ENCODE results near the gene RANBP17.

The RANBP17 gene

GRCh38 chr5:170885256-170885655 is 23.4 kb downstream of the RANBP17 start:
- TF ChIP-seq CTCF (IDR thresholded peaks at IDR 0.05; ENCODE audit: insufficient read depth, low read length) (no peak), GABPA (IDR thresholded peaks at IDR 0.05; ENCODE audit: low read depth) (no peak), REST (IDR thresholded peaks at IDR 0.05; ENCODE audit: insufficient replicate concordance, low read depth) (no peak), SPI1 (IDR thresholded peaks at IDR 0.05; ENCODE audit: borderline replicate concordance, low read depth) (no peak), POLR2AphosphoS5 (IDR thresholded peaks at IDR 0.05; ENCODE audit: low read depth) (no peak)
- no peaks in the 10 kb centered on the region for H3K27me3 ChIP-seq (ENCODE audit: insufficient read depth, poor library complexity, severe bottlenecking)
- no peak overlapping the region for H3K27ac ChIP-seq (replicated peaks)
- H3K4me3 ChIP-seq (replicated peaks; ENCODE audit: insufficient read depth, low read length): no peak overlapping the region
- DNase-seq (ENCODE audit: low read depth in 1 of 2, low spot score in 1 of 2): no peak

GRCh38 chr5:170885809-170886208 is 24.0 kb downstream of the RANBP17 start:
- no peak for DNase-seq (ENCODE audit: low read depth in 1 of 2, low spot score in 1 of 2)
- Histone ChIP-seq H3K27me3 (ENCODE audit: insufficient read depth, poor library complexity, severe bottlenecking) (no peaks in the 10 kb centered on the region), H3K27ac (replicated peaks) (no peak overlapping the region), H3K4me3 (replicated peaks; ENCODE audit: insufficient read depth, low read length) (no peak overlapping the region)
- no peak for TF ChIP-seq POLR2AphosphoS5 (IDR thresholded peaks at IDR 0.05; ENCODE audit: low read depth)
- no peak for TF ChIP-seq SPI1 (IDR thresholded peaks at IDR 0.05; ENCODE audit: borderline replicate concordance, low read depth)
- no peak for TF ChIP-seq GABPA (IDR thresholded peaks at IDR 0.05; ENCODE audit: low read depth)
- TF ChIP-seq REST (IDR thresholded peaks at IDR 0.05; ENCODE audit: insufficient replicate concordance, low read depth): no peak
- no peak for TF ChIP-seq CTCF (IDR thresholded peaks at IDR 0.05; ENCODE audit: insufficient read depth, low read length)

- no peak for DNase-seq (ENCODE audit: low read depth in 1 of 2, low spot score in 1 of 2)
- TF ChIP-seq POLR2AphosphoS5 (IDR thresholded peaks at IDR 0.05; ENCODE audit: low read depth): no peak
- no peak for TF ChIP-seq GABPA (IDR thresholded peaks at IDR 0.05; ENCODE audit: low read depth)
- no peak for TF ChIP-seq CTCF (IDR thresholded peaks at IDR 0.05; ENCODE audit: insufficient read depth, low read length)
- no peak for TF ChIP-seq REST (IDR thresholded peaks at IDR 0.05; ENCODE audit: insufficient replicate concordance, low read depth)
- no peak for TF ChIP-seq SPI1 (IDR thresholded peaks at IDR 0.05; ENCODE audit: borderline replicate concordance, low read depth)
- Histone ChIP-seq H3K27ac (replicated peaks) (no peak overlapping the region), H3K4me3 (replicated peaks; ENCODE audit: insufficient read depth, low read length) (no peak overlapping the region), H3K27me3 (ENCODE audit: insufficient read depth, poor library complexity, severe bottlenecking) (no peaks in the 10 kb centered on the region)
Measured at GRCh38 chr5:170886210-170886894, 24.5 kb downstream of the RANBP17 start.

Data from HL-60 (cell line).